ENCODE results near the gene CHIC1. TPM values are rescaled to one million over a fixed set of nuclear protein-coding genes. Genes with fewer than 3 reads are reported as not detected.
"Not testable (repeated sequence)": the region's sequence is repeated elsewhere in the genome, so short reads cannot be mapped to it uniquely, and the experiment has no call there.

Gene CHIC1
- total and polyA plus RNA-seq, 8 donors: 1.7 to 20.5 (median 3.0) TPM

DNA sequence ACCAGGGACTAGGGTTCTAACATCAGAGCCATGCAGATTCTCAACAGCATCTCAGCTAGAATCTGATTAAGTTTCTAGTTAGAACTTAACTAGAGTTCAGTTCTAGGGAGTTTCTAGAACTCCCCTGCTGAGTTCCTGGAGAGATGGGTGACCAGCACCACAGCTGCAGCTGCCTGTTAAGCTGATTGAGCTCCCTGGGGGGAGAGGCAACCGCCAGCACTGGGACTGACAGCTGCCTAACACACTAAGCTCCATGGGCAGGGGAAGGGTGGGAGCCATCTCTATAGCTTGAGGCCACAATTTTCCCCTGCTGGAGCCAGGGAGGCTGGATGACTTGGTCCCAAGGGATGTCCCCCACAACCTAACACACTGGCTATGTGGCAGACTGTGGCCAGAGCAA is 84.2 kb downstream of the CHIC1 start:
- 74 to 100% (median 100%) methylated on average over 1 of the region's 1 CpG; no CpG with 5 or more reads in 1 of the 5 donors for WGBS, 5 donors
- DNase-seq: no peak
- Histone ChIP-seq H3K4me3 (no peak overlapping the region), H3K36me3 (no peaks in the 10 kb centered on the region), H3K27ac (no peak overlapping the region), H3K9me3 (peaks cover 0 to 54% (median 25%) of the 10 kb centered on the region in 4 donors), H3K4me1 (no peaks in the 10 kb centered on the region), H3K27me3 (no peaks in the 10 kb centered on the region)
- TF ChIP-seq EP300 (IDR thresholded peaks at IDR 0.05) (no peak), POLR2AphosphoS5 (IDR thresholded peaks at IDR 0.05) (no peak), POLR2A (IDR thresholded peaks at IDR 0.05) (no peak)
- TF ChIP-seq, protein P1, sequence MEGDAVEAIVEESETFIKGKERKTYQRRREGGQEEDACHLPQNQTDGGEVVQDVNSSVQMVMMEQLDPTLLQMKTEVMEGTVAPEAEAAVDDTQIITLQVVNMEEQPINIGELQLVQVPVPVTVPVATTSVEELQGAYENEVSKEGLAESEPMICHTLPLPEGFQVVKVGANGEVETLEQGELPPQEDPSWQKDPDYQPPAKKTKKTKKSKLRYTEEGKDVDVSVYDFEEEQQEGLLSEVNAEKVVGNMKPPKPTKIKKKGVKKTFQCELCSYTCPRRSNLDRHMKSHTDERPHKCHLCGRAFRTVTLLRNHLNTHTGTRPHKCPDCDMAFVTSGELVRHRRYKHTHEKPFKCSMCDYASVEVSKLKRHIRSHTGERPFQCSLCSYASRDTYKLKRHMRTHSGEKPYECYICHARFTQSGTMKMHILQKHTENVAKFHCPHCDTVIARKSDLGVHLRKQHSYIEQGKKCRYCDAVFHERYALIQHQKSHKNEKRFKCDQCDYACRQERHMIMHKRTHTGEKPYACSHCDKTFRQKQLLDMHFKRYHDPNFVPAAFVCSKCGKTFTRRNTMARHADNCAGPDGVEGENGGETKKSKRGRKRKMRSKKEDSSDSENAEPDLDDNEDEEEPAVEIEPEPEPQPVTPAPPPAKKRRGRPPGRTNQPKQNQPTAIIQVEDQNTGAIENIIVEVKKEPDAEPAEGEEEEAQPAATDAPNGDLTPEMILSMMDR (IDR thresholded peaks at IDR 0.05): no peak
- intact Hi-C loops (cut with DNase I; ENCODE audit: low total_unique reads): no loop called here

DNA sequence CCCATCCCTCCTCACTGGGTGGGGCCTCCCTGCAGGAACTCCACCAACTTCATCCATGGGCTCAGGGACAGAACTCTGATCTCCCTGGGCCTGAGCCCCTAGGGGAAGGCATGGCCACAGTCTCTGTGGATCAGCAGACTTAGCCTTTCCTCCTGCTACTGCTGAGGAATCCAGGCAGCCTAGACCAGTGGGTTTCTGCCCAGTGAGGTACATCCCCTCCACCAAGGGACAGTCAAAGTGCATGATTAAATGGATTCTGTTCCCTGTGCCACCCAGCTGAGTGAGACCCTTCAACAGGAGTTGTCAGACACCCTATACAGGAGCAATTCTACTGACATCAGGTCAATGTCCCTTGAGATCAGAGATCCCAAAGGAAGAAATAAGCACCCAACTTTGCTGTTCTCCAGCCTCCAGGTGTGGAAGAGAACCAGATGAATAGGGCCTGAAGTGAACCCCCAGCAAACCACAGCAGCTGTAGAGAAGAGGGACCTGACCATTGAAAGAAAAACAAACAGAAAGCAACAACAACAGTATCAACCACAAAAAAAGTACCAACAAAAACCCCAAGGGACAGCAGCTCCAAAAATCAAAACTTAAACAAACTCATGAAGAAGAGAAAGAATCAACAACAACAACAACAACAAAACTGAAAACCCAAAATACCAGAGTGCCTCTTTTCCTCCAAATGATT is 84.8 kb downstream of the CHIC1 start:
- intact Hi-C loops (cut with DNase I; ENCODE audit: low total_unique reads): no loop called here

DNA sequence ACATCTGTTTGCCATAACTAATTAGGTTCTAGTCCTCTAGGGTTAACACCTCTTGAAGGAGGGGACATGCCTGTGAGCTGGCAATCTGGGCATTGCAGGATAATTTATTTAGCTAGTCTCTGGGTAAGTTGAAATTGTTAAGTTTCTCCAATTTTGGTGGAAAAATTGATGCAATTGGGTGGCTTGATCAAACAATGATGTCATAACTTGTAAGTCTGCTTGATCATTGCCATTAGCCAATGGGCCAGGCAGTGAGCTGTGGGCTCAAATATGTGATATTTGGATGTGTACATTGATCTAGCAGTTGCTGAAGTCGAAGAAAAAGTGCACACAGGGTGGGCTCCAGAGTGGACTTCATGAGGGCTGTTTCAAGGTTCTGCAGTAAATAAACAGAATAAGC is 98.3 kb downstream of the CHIC1 start:
- H3K36me3 ChIP-seq; DNase-seq; H3K27ac ChIP-seq; H3K4me3 ChIP-seq; H3K4me1 ChIP-seq; intact Hi-C loops (cut with DNase I; ENCODE audit: low total_unique reads); H3K27me3 ChIP-seq: not testable (repeated sequence)
- WGBS, 5 donors: 52 to 100% (median 91%) methylated on average over 1 of the region's 1 CpG
- peaks cover 0 to 50% (median 32%) of the 10 kb centered on the region in 4 donors for H3K9me3 ChIP-seq

More for the DNA sequence above, 84.8 kb downstream of the CHIC1 start:
- H3K27me3 ChIP-seq: no peaks in the 10 kb centered on the region
- H3K36me3 ChIP-seq: no peaks in the 10 kb centered on the region
- H3K27ac ChIP-seq: no peak overlapping the region
- H3K4me1 ChIP-seq: no peaks in the 10 kb centered on the region
- TF ChIP-seq EP300 (IDR thresholded peaks at IDR 0.05): no peak
- no peak for TF ChIP-seq POLR2A (IDR thresholded peaks at IDR 0.05)
- TF ChIP-seq, protein P1 (IDR thresholded peaks at IDR 0.05): no peak
- TF ChIP-seq POLR2AphosphoS5 (IDR thresholded peaks at IDR 0.05): no peak
- peaks cover 0 to 60% (median 27%) of the 10 kb centered on the region in 4 donors for H3K9me3 ChIP-seq
- DNase-seq: no peak
- no peak overlapping the region for H3K4me3 ChIP-seq

DNA sequence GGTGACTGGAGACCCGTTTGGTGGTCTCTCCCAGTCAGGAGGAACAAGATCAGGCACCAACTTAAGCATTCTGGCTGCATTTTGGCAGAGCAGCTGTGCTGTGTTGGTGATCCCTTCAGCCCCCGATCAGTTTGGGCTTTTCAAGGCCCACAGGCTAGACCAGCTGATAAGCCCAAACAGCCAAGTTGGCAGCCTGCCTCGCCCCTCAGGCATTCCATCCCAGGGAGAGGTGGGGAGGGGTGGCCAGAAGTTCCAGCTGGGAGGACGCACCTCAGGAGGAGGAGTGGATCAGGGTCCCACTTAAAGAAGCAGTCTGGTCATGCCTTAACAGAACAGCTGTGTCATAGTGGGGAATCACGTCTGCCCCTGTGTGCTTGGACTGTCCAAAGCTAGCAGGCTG is 105.8 kb downstream of the CHIC1 start:
- intact Hi-C loops (cut with DNase I; ENCODE audit: low total_unique reads): no loop called here
- no peaks in the 10 kb centered on the region for H3K27me3 ChIP-seq
- peaks cover 0 to 58% (median 24%) of the 10 kb centered on the region in 4 donors for H3K9me3 ChIP-seq
- TF ChIP-seq POLR2A (IDR thresholded peaks at IDR 0.05) (no peak), POLR2AphosphoS5 (IDR thresholded peaks at IDR 0.05) (no peak), EP300 (IDR thresholded peaks at IDR 0.05) (no peak)
- TF ChIP-seq, protein P1 (IDR thresholded peaks at IDR 0.05): no peak
- no peaks in the 10 kb centered on the region for H3K36me3 ChIP-seq
- no peak for DNase-seq
- 40 to 71% (median 56%) methylated on average over 3 to 5 of the region's 5 CpGs for WGBS, 5 donors
- no peak overlapping the region for H3K27ac ChIP-seq
- H3K4me1 ChIP-seq: no peaks in the 10 kb centered on the region
- H3K4me3 ChIP-seq: no peak overlapping the region

DNA sequence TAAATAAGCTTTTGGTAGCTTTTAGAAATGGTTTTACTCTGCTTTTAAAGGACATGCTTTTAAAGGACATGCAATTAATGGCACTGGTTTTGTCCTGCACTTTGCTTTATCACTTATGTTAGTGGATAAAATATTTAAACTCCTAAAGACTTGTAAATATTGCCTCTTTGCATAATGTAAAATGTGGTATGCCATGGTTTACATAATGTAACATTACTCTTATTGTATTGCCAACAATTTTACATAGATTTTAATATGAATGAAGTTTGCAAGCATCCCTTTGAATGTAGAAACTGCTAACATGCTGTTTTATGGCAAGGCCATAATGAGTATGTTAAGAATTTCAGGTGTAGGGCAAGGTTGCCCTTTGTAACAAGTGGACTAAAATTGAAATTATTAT is 118.4 kb downstream of the CHIC1 start:
- no peak overlapping the region for H3K4me3 ChIP-seq
- TF ChIP-seq, protein P1 (IDR thresholded peaks at IDR 0.05): no peak
- TF ChIP-seq EP300 (IDR thresholded peaks at IDR 0.05) (no peak), POLR2A (IDR thresholded peaks at IDR 0.05) (no peak), POLR2AphosphoS5 (IDR thresholded peaks at IDR 0.05) (no peak)
- no peak for DNase-seq
- no peaks in the 10 kb centered on the region for H3K4me1 ChIP-seq
- no peaks in the 10 kb centered on the region for H3K36me3 ChIP-seq
- peaks cover 0 to 14% (median 2%) of the 10 kb centered on the region in 4 donors for H3K9me3 ChIP-seq
- intact Hi-C loops (cut with DNase I; ENCODE audit: low total_unique reads): no loop called here
- H3K27ac ChIP-seq: no peak overlapping the region
- no peaks in the 10 kb centered on the region for H3K27me3 ChIP-seq
